Chondrocyte (in vitro differentiated cells): ENCODE results near the gene RAB11FIP4. TPM values are rescaled to one million over a fixed set of nuclear protein-coding genes. Genes with fewer than 3 reads are reported as not detected.

Source experiments
- DNase-seq: peaks from one replicate; pipeline ENCODE4 v3.0.0; 2021; ENCODE audit warnings: mixed read lengths, low spot score
- H3K27ac Mint-ChIP-seq: one replicate; pipeline ENCODE4 v1.8.0; 2021; ENCODE audit warnings: mild to moderate bottlenecking, moderate library complexity, mixed read lengths; ENCODE audit not compliant: unreplicated experiment
- H3K27me3 Mint-ChIP-seq: 2 replicates; pipeline ENCODE4 v1.8.0; 2021; ENCODE audit warnings: low read depth, mixed read lengths
- H3K36me3 Mint-ChIP-seq: 2 replicates; pipeline ENCODE4 v1.8.0; 2021; ENCODE audit warnings: low read depth, mixed read lengths
- H3K4me1 Mint-ChIP-seq: 2 replicates; pipeline ENCODE4 v1.8.0; 2021; ENCODE audit warnings: low read depth, mild to moderate bottlenecking, mixed read lengths
- H3K4me3 Mint-ChIP-seq: one replicate; pipeline ENCODE4 v1.8.0; 2021; ENCODE audit warnings: mild to moderate bottlenecking, moderate library complexity, mixed read lengths; ENCODE audit not compliant: unreplicated experiment
- H3K9me3 Mint-ChIP-seq: 2 replicates; pipeline ENCODE4 v1.8.0; 2021; ENCODE audit warnings: low read depth, mixed read lengths
- total RNA-seq: library from RNA; stranded (reverse); gene quantifications from 3 replicates; pipeline ENCODE4 v1.2.1, GENCODE V29; 2021
- TF ChIP-seq, protein P1 (sequence below): fragments of 200-600 bp; sonication (generic); IDR thresholded peaks from 2 replicates; pipeline ENCODE4 v1.5.0; 2021; ENCODE audit warnings: antibody characterized with exemption, mild to moderate bottlenecking, moderate library complexity

RAB11FIP4 gene
- total RNA-seq, 1 donor from 2014 or later, result 0.30 TPM

DNA sequence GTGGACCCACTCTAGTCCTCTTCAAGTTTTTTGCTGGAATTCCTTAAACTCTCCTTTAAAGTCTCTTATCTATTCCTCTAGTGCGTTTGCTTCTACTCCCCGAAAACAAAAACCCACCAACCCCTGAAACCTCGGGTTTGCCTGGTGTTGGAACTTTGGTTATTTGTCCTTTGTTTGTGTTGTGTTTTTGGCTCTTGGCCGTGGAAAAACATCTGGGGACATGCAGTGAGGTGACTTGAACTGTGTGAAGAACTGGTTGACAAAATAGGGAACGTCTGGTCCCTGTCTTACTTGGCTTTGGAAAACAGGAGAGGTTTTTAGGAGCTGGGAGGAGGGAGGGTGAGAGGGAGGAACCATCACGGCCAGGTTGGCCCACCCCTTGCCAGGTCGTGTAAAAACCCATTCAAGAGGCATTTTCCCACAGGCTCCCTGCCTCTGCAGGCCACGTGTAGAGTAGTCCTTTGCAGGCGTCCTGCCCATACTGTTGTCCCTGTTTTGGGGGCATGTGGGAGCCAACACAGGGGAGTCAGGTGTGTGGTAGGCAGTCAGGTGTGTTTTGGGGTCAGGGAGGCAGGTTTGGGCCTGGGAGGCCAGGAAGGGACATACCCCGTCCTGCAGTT lies 169.3 kb downstream of the RAB11FIP4 start:
- DNase-seq, result no peak
- Mint-ChIP-seq H3K36me3 (no peaks in the 10 kb centered on the region), H3K27me3 (no peaks in the 10 kb centered on the region), H3K9me3 (no peaks in the 10 kb centered on the region), H3K27ac (peak overlapping the region; percentile 84), H3K4me3 (peak overlapping the region; percentile 79), H3K4me1 (peaks cover 53% of the 10 kb centered on the region)
- TF ChIP-seq, protein P1, sequence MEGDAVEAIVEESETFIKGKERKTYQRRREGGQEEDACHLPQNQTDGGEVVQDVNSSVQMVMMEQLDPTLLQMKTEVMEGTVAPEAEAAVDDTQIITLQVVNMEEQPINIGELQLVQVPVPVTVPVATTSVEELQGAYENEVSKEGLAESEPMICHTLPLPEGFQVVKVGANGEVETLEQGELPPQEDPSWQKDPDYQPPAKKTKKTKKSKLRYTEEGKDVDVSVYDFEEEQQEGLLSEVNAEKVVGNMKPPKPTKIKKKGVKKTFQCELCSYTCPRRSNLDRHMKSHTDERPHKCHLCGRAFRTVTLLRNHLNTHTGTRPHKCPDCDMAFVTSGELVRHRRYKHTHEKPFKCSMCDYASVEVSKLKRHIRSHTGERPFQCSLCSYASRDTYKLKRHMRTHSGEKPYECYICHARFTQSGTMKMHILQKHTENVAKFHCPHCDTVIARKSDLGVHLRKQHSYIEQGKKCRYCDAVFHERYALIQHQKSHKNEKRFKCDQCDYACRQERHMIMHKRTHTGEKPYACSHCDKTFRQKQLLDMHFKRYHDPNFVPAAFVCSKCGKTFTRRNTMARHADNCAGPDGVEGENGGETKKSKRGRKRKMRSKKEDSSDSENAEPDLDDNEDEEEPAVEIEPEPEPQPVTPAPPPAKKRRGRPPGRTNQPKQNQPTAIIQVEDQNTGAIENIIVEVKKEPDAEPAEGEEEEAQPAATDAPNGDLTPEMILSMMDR, result no peak

DNA sequence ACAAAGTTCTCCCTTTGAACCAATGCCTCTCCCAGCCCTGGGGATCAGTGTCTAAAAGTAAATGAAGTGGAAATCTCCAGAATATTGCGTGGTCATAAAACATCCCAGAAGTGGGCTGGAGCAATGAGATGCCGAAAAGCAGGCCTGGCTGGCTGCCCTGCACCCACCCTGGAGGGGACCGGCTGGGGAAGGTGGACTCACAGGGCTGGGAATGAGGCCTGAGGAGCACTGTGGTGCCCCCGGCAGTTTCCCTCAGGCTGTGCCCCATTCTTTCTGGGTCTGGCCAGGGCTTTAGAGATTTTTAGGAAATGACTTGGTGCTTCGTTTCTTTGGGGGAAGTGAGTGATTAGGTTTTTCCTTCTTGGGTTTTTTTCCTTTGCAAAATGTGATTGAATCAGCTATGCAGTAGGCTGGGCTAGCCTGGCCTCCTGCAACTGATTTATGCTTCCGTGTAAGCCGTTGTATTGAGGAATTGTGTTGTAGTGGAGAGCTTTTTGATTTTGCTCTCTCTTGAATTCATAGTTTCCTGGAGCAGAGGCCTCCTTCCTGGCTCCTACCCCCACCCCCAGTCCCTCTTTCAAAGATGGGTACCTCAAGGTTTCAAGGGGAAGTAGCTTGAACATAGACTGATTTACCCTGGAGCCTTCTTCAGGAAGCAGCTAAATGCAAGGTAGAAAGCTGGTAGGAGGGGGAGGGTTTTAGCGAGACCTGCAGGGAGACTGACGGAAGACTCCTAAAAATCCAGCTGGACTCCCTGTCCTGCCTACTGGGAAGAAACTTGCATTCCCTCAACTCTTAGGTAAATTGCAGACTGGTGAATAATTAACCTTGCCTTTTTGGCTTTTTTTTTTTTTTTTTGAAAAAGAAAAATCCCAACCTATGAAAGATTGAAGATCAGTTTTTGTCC lies 170.2 kb downstream of the RAB11FIP4 start:
- Mint-ChIP-seq H3K27me3 (no peaks in the 10 kb centered on the region), H3K27ac (peak overlapping the region; percentile 84), H3K4me1 (peaks cover 58% of the 10 kb centered on the region), H3K9me3 (no peaks in the 10 kb centered on the region), H3K4me3 (peak overlapping the region; percentile 79), H3K36me3 (no peaks in the 10 kb centered on the region)
- TF ChIP-seq, protein P1, result no peak
- no peak for DNase-seq

GRCh38 chr17:31562376-31562840 lies 170.9 kb downstream of the RAB11FIP4 start:
- no peak for DNase-seq
- no peaks in the 10 kb centered on the region for H3K36me3 Mint-ChIP-seq
- H3K27ac Mint-ChIP-seq, result peak overlapping the region; percentile 84
- TF ChIP-seq, protein P1, result no peak
- H3K9me3 Mint-ChIP-seq, result no peaks in the 10 kb centered on the region
- H3K4me1 Mint-ChIP-seq, result peaks cover 65% of the 10 kb centered on the region
- peak overlapping the region; percentile 79 for H3K4me3 Mint-ChIP-seq
- H3K27me3 Mint-ChIP-seq, result no peaks in the 10 kb centered on the region

DNA sequence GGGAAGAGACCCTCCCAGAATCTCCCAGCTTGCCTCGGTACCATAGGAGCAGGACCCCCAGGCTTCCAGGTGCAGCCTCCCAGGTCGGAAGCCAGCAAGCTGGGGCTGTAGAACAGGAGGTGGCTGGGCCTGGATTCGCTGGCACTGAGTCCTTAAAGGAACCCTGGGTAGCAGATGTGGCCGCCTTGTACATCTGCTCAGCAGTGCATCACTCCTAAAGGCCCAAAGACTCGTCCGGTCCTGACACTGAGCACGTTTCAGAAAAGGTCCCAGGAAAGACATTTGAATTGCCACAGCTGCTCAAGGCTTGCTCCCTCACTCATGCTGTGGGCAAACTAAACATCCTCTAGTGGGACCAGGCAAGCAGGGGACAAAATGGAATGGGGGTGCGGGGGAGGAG lies 172.8 kb downstream of the RAB11FIP4 start:
- Mint-ChIP-seq H3K4me3 (no peak overlapping the region), H3K4me1 (peaks cover 70% of the 10 kb centered on the region), H3K27ac (no peak overlapping the region), H3K36me3 (no peaks in the 10 kb centered on the region), H3K9me3 (no peaks in the 10 kb centered on the region), H3K27me3 (no peaks in the 10 kb centered on the region)
- DNase-seq, result no peak
- TF ChIP-seq, protein P1, result no peak

GRCh38 chr17:31564883-31565301 lies 173.4 kb downstream of the RAB11FIP4 start:
- Mint-ChIP-seq H3K4me1 (peaks cover 76% of the 10 kb centered on the region), H3K27me3 (no peaks in the 10 kb centered on the region), H3K27ac (peak overlapping the region; percentile 18), H3K9me3 (no peaks in the 10 kb centered on the region), H3K4me3 (no peak overlapping the region), H3K36me3 (no peaks in the 10 kb centered on the region)
- TF ChIP-seq, protein P1, result no peak
- no peak for DNase-seq
